ENCODE data around the gene KL.

Gene KL

DNA sequence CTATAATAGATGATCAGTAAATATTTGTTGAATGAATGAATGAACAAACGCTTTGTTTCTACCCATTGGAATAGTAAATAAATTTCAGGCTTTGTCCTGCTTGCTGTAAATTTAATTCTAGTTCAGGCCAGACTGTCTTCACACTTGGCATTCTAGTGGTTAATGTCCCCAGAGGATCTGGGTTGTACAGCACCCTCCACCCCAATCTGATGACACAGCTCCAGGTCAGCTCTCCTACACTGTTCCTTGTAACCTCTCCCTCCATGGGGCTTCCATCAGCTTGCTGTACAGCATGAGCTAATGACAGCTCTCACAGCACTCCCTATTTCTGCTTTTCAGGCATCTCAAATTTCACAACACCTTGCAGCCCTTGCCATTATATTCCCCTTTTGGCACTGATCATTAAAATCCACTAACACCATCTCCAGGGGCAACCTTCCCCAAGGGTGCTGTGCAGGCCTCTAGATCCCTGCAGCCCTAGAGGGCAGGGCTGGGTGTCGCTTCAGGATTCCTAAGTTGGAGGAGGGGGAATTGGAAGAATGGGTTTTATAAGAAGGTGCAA, 12.7 kb upstream of the KL start:
- no peak overlapping the region for H3K9ac ChIP-seq (ENCODE audit: insufficient read length, low read depth)
- DNase-seq (ENCODE audit: low read depth, low spot score): no peak
- no peaks in the 10 kb centered on the region for H3K4me1 ChIP-seq (ENCODE audit: insufficient read depth, insufficient read length)
- peaks cover 14% of the 10 kb centered on the region for H3K9me3 ChIP-seq (ENCODE audit: insufficient read depth, low read length)
- no peak overlapping the region for H3K4me3 ChIP-seq (ENCODE audit: insufficient read length, low read depth)
- TF ChIP-seq YY1 (IDR thresholded peaks at IDR 0.05; ENCODE audit: insufficient read depth, insufficient read length): no peak
- TF ChIP-seq SUZ12 (IDR thresholded peaks at IDR 0.05; ENCODE audit: extremely low read depth, insufficient read depth, insufficient read length): no peak
- no peaks in the 10 kb centered on the region for H3K36me3 ChIP-seq (ENCODE audit: insufficient read depth, insufficient read length, low read length)
- no peaks in the 10 kb centered on the region for H3K27me3 ChIP-seq (ENCODE audit: insufficient read depth, insufficient read length)

DNA sequence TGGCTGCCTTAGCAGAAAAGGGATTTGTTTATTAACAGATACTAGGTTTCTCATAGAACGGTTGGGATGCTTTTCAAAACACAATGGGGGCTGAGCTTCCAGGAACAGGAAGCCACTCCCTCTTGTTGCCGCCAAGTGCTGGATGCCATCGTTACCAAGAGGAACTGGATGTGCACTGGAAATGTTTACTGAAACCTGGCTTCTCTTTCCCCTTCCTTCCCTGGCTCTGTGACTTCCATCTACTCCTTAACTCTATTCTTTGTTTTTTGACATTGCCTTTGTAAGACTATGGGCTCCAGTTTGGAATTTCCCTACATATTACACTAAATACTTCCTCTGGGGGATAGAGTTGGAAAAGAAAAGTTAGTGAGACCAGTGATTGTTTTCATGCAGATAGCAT, 11.7 kb upstream of the KL start:
- TF ChIP-seq SUZ12 (IDR thresholded peaks at IDR 0.05; ENCODE audit: extremely low read depth, insufficient read depth, insufficient read length) (no peak), YY1 (IDR thresholded peaks at IDR 0.05; ENCODE audit: insufficient read depth, insufficient read length) (no peak), ZNF274 (IDR thresholded peaks at IDR 0.05; ENCODE audit: low read depth, low read length) (no peak)
- no peaks in the 10 kb centered on the region for H3K4me1 ChIP-seq (ENCODE audit: insufficient read depth, insufficient read length)
- no peaks in the 10 kb centered on the region for H3K36me3 ChIP-seq (ENCODE audit: insufficient read depth, insufficient read length, low read length)
- no peak overlapping the region for H3K9ac ChIP-seq (ENCODE audit: insufficient read length, low read depth)
- H3K4me3 ChIP-seq (ENCODE audit: insufficient read length, low read depth): no peak overlapping the region
- no peak for DNase-seq (ENCODE audit: low read depth, low spot score)
- H3K27me3 ChIP-seq (ENCODE audit: insufficient read depth, insufficient read length): no peaks in the 10 kb centered on the region
- peaks cover 17% of the 10 kb centered on the region for H3K9me3 ChIP-seq (ENCODE audit: insufficient read depth, low read length)

DNA sequence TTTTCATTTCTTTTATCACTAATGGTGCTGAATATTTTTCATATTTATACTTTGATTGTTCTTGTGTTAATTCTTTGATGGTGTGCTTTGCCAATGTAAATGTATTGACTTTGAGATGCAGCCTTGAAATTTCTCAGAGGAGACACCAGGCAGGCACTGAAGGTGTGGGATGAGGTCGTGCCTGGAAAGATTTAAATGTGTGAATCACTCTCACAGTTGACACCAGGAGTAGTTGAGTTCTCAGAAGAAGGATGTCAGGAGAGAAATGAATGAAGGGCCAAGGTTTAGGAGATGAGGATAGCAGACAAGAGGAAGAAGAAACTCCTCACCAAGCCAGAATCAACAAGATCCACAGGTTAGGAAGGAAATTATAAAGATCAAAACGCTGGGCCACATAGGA, 10.1 kb upstream of the KL start:
- H3K9me3 ChIP-seq (ENCODE audit: insufficient read depth, low read length): peaks cover 17% of the 10 kb centered on the region
- H3K9ac ChIP-seq (ENCODE audit: insufficient read length, low read depth): no peak overlapping the region
- H3K4me1 ChIP-seq (ENCODE audit: insufficient read depth, insufficient read length): no peaks in the 10 kb centered on the region
- no peak overlapping the region for H3K4me3 ChIP-seq (ENCODE audit: insufficient read length, low read depth)
- no peak for TF ChIP-seq YY1 (IDR thresholded peaks at IDR 0.05; ENCODE audit: insufficient read depth, insufficient read length)
- no peak for TF ChIP-seq ZNF274 (IDR thresholded peaks at IDR 0.05; ENCODE audit: low read depth, low read length)
- TF ChIP-seq SUZ12 (IDR thresholded peaks at IDR 0.05; ENCODE audit: extremely low read depth, insufficient read depth, insufficient read length): no peak
- H3K27me3 ChIP-seq (ENCODE audit: insufficient read depth, insufficient read length): no peaks in the 10 kb centered on the region
- DNase-seq (ENCODE audit: low read depth, low spot score): no peak
- H3K36me3 ChIP-seq (ENCODE audit: insufficient read depth, insufficient read length, low read length): no peaks in the 10 kb centered on the region

DNA sequence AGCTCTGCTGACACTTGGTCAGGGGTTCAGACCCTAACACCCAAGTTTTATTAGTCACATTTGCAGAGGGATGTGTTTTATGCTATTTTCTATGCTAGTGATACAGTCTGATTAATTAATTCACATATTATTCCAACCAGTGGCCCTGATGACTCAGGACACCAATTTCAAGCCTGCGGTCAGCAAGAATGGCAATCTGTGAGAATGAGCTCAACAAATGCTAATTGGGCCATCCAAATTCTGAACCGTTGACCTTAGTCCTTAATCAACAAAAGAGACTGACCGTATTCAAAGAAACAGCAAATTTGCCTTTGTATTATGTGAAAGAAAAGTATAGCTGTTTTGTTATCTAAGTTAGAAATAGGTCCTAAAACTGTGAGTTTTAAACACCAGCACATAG, 9.6 kb upstream of the KL start:
- Histone ChIP-seq H3K9ac (ENCODE audit: insufficient read length, low read depth) (no peak overlapping the region), H3K4me1 (ENCODE audit: insufficient read depth, insufficient read length) (no peaks in the 10 kb centered on the region), H3K4me3 (ENCODE audit: insufficient read length, low read depth) (no peak overlapping the region), H3K36me3 (ENCODE audit: insufficient read depth, insufficient read length, low read length) (no peaks in the 10 kb centered on the region), H3K9me3 (ENCODE audit: insufficient read depth, low read length) (peaks cover 17% of the 10 kb centered on the region), H3K27me3 (ENCODE audit: insufficient read depth, insufficient read length) (no peaks in the 10 kb centered on the region)
- TF ChIP-seq YY1 (IDR thresholded peaks at IDR 0.05; ENCODE audit: insufficient read depth, insufficient read length) (no peak), ZNF274 (IDR thresholded peaks at IDR 0.05; ENCODE audit: low read depth, low read length) (no peak), SUZ12 (IDR thresholded peaks at IDR 0.05; ENCODE audit: extremely low read depth, insufficient read depth, insufficient read length) (no peak)
- DNase-seq (ENCODE audit: low read depth, low spot score): no peak

DNA sequence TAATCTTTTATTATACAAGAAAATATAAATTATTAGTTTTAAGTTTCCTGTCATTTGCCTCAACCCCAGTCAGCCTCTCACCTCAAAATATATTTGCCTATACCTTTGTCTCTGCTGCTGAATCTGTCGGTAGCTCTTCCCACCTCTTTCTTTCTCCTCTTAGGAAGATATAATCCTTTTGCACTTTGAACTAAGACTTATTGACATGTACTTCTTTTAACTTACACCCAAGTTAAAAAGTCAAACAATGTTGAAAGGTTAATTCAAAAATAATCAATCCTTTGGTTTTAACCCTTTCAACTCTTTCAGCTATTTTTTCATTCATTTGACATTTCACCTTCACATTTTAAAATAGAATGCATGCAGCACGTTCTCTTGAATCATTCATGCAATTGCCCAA, 9.0 kb upstream of the KL start:
- Histone ChIP-seq H3K36me3 (ENCODE audit: insufficient read depth, insufficient read length, low read length) (no peaks in the 10 kb centered on the region), H3K4me1 (ENCODE audit: insufficient read depth, insufficient read length) (no peaks in the 10 kb centered on the region), H3K9me3 (ENCODE audit: insufficient read depth, low read length) (peaks cover 17% of the 10 kb centered on the region), H3K4me3 (ENCODE audit: insufficient read length, low read depth) (no peak overlapping the region), H3K9ac (ENCODE audit: insufficient read length, low read depth) (no peak overlapping the region), H3K27me3 (ENCODE audit: insufficient read depth, insufficient read length) (no peaks in the 10 kb centered on the region)
- no peak for DNase-seq (ENCODE audit: low read depth, low spot score)
- TF ChIP-seq ZNF274 (IDR thresholded peaks at IDR 0.05; ENCODE audit: low read depth, low read length) (no peak), YY1 (IDR thresholded peaks at IDR 0.05; ENCODE audit: insufficient read depth, insufficient read length) (no peak), SUZ12 (IDR thresholded peaks at IDR 0.05; ENCODE audit: extremely low read depth, insufficient read depth, insufficient read length) (no peak)

DNA sequence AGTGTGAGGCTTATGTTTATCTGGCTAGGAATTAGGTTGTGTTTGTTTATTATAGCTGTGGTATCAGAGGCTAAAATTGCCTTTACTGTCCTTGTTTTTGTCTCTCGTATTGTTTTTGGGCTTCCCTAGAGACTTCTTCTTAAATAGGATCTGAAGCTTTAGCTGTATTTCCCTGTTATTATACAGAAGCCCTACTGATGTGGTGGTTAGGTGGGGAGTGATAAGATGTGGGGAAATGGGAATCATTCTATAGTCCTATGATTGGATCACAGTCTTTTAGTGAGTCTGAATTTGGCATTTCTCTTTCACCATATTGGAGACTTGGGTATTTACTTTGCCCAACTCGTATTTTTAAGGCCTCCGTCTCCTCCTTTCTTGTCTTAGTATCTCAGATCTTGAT, 8.3 kb upstream of the KL start:
- Histone ChIP-seq H3K27me3 (ENCODE audit: insufficient read depth, insufficient read length) (no peaks in the 10 kb centered on the region), H3K9ac (ENCODE audit: insufficient read length, low read depth) (no peak overlapping the region), H3K4me3 (ENCODE audit: insufficient read length, low read depth) (no peak overlapping the region), H3K36me3 (ENCODE audit: insufficient read depth, insufficient read length, low read length) (no peaks in the 10 kb centered on the region), H3K9me3 (ENCODE audit: insufficient read depth, low read length) (peaks cover 17% of the 10 kb centered on the region), H3K4me1 (ENCODE audit: insufficient read depth, insufficient read length) (no peaks in the 10 kb centered on the region)
- TF ChIP-seq YY1 (IDR thresholded peaks at IDR 0.05; ENCODE audit: insufficient read depth, insufficient read length): no peak
- no peak for TF ChIP-seq ZNF274 (IDR thresholded peaks at IDR 0.05; ENCODE audit: low read depth, low read length)
- TF ChIP-seq SUZ12 (IDR thresholded peaks at IDR 0.05; ENCODE audit: extremely low read depth, insufficient read depth, insufficient read length): no peak
- no peak for DNase-seq (ENCODE audit: low read depth, low spot score)

DNA sequence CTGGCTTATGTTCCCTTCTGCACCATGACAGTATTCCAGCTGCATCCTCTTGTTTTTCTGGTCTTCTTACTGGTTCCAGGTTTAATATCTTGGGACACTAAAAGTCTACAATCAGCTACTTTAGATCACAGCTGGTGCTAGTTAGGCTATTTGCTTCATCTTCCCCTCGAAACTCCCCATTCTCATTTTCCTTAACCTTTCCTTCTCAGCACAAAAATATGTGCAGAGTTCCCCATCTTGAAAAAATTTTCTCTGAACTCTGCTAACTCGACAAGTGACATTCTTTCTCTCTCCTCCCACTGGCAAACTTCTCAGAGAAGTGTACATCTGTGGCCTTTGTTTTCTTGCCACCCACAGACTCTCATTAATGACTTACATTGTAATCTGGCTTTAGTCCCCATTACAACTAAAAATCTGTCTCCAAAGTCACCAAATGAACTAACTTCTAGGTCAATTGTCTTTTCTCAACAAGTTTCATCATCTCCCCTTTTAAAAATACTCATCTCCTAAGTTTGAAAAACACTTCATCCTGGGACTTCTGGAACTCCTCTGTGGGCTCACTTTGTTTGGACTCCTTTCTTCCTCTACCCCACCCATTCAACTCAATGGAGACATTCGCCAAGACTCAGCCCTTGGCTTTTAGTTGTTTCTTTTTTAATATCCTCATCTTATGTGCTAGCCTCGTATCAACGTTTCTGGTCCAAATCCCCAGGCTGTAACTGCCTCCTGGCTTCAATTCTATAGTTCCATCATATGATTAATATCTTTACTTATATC, 7.1 kb upstream of the KL start:
- no peak for TF ChIP-seq YY1 (IDR thresholded peaks at IDR 0.05; ENCODE audit: insufficient read depth, insufficient read length)
- TF ChIP-seq SUZ12 (IDR thresholded peaks at IDR 0.05; ENCODE audit: extremely low read depth, insufficient read depth, insufficient read length): no peak
- no peak for TF ChIP-seq ZNF274 (IDR thresholded peaks at IDR 0.05; ENCODE audit: low read depth, low read length)
- H3K36me3 ChIP-seq (ENCODE audit: insufficient read depth, insufficient read length, low read length): no peaks in the 10 kb centered on the region
- H3K9ac ChIP-seq (ENCODE audit: insufficient read length, low read depth): no peak overlapping the region
- DNase-seq (ENCODE audit: low read depth, low spot score): no peak
- H3K4me3 ChIP-seq (ENCODE audit: insufficient read length, low read depth): no peak overlapping the region
- H3K4me1 ChIP-seq (ENCODE audit: insufficient read depth, insufficient read length): no peaks in the 10 kb centered on the region
- peaks cover 17% of the 10 kb centered on the region for H3K9me3 ChIP-seq (ENCODE audit: insufficient read depth, low read length)
- peaks cover 8% of the 10 kb centered on the region for H3K27me3 ChIP-seq (ENCODE audit: insufficient read depth, insufficient read length)
